Measurements from ENCODE around the gene OTOF. TPM values are rescaled to one million over a fixed set of nuclear protein-coding genes. Genes with fewer than 3 reads are reported as not detected.

Gene OTOF
- total RNA-seq, 1 donor from 2014 or later = not detected

- peaks cover 5% of the 10 kb centered on the region for H3K4me1 ChIP-seq
- no peak for TF ChIP-seq CTCF (IDR thresholded peaks at IDR 0.05; ENCODE audit: borderline replicate concordance)
- no peaks in the 10 kb centered on the region for H3K9me3 ChIP-seq (replicated peaks)
- intact Hi-C loops (cut with micrococcal nuclease) = no loop called here
- no peaks in the 10 kb centered on the region for H3K27me3 ChIP-seq (ENCODE audit: low read depth)
- H3K36me3 ChIP-seq = no peaks in the 10 kb centered on the region
- H3K4me3 ChIP-seq = no peak overlapping the region
- H3K27ac ChIP-seq (replicated peaks) = no peak overlapping the region
- DNase-seq = no peak
Measured at GRCh38 chr2:26435106-26435505, 42.8 kb downstream of the OTOF start.

DNA sequence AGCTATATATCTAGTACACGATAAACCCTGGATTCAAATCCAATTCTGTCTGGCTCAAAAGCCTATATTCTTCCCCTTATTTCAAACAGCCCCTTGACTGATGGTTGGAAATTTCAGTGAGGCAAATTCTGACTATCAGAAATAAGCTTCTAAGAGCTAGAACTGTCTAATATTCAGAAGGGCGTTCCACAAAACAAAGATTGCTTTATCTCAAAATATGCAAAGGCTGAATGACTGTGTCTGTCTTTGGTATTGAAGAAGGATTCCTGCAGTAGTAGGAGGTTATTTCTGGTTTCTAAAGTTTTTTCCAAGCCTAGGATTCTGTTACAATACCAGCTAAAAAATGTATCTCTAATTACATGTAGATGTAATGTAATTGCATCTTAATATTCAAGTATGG lies 45.1 kb downstream of the OTOF start:
- Histone ChIP-seq H3K4me3 (no peak overlapping the region), H3K36me3 (no peaks in the 10 kb centered on the region), H3K27ac (replicated peaks) (no peak overlapping the region), H3K27me3 (ENCODE audit: low read depth) (no peaks in the 10 kb centered on the region), H3K4me1 (peaks cover 10% of the 10 kb centered on the region), H3K9me3 (replicated peaks) (no peaks in the 10 kb centered on the region)
- no peak for TF ChIP-seq CTCF (IDR thresholded peaks at IDR 0.05; ENCODE audit: borderline replicate concordance)
- intact Hi-C loops (cut with micrococcal nuclease) = no loop called here
- DNase-seq = no peak

- no peak for TF ChIP-seq CTCF (IDR thresholded peaks at IDR 0.05; ENCODE audit: borderline replicate concordance)
- intact Hi-C loops (cut with micrococcal nuclease) = no loop called here
- no peak overlapping the region for H3K4me3 ChIP-seq
Measured at GRCh38 chr2:26432363-26432762, 45.6 kb downstream of the OTOF start.

DNA sequence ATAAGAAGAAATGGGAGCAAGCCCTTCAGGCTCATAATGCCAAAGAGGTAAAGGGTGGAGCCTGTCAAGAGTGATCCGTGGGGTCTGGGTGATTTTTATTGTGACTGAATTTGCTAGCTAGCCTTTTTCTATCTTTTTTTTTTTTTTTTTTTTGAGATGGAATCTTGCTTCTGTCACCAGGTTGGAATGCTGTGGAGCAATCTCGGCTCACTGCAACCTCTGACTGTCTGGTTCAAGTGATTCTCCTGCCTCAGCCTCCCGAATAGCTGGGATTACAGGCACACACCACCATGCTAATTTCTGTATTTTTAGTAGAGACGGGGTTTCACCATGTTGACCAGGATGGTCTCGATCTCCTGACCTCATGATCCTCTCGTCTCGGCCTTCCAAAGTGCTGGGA lies 47.1 kb downstream of the OTOF start:
- Histone ChIP-seq H3K4me3 (no peak overlapping the region), H3K9me3 (replicated peaks) (no peaks in the 10 kb centered on the region)
- intact Hi-C loops (cut with micrococcal nuclease) = no loop called here

More at GRCh38 chr2:26432363-26432762, 45.6 kb downstream of the OTOF start:
- H3K9me3 ChIP-seq (replicated peaks) = no peaks in the 10 kb centered on the region
- H3K36me3 ChIP-seq = no peaks in the 10 kb centered on the region
- H3K4me1 ChIP-seq = peaks cover 10% of the 10 kb centered on the region
- no peak overlapping the region for H3K27ac ChIP-seq (replicated peaks)
- H3K27me3 ChIP-seq (ENCODE audit: low read depth) = no peaks in the 10 kb centered on the region
- DNase-seq = no peak

GRCh38 chr2:26429779-26430578 lies 47.9 kb downstream of the OTOF start:
- Histone ChIP-seq H3K4me3 (no peak overlapping the region), H3K36me3 (no peaks in the 10 kb centered on the region), H3K9me3 (replicated peaks) (no peaks in the 10 kb centered on the region), H3K27me3 (ENCODE audit: low read depth) (no peaks in the 10 kb centered on the region), H3K27ac (replicated peaks) (no peak overlapping the region), H3K4me1 (peaks cover 10% of the 10 kb centered on the region)
- intact Hi-C loops (cut with micrococcal nuclease) = no loop called here
- no peak for TF ChIP-seq CTCF (IDR thresholded peaks at IDR 0.05; ENCODE audit: borderline replicate concordance)
- peak; percentile 50 for DNase-seq

More for the DNA sequence above, 47.1 kb downstream of the OTOF start:
- Histone ChIP-seq H3K27me3 (ENCODE audit: low read depth) (no peaks in the 10 kb centered on the region), H3K4me1 (peaks cover 10% of the 10 kb centered on the region), H3K27ac (replicated peaks) (no peak overlapping the region), H3K36me3 (no peaks in the 10 kb centered on the region)
- no peak for DNase-seq
- TF ChIP-seq CTCF (IDR thresholded peaks at IDR 0.05; ENCODE audit: borderline replicate concordance) = no peak

Data from left ventricle myocardium inferior (tissue), 1 donor.